Tongue (tissue), 2 donors: ENCODE data around the gene RASGRP4. TPM values are rescaled to one million over a fixed set of nuclear protein-coding genes. Genes with fewer than 3 reads are reported as not detected.
"Not testable (repeated sequence)": the region's sequence is repeated elsewhere in the genome, so short reads cannot be mapped to it uniquely, and the experiment has no call there.

Experiments used
- DNase-seq: peaks from one replicate; pipeline ENCODE4 v3.0.0-alpha.2; 2015
- total RNA-seq: library from RNA; depleted of rRNA; stranded (reverse); fragments of >200 nt; gene quantifications from one replicate; pipeline ENCODE4 v1.2.3, GENCODE V29; 2014

RASGRP4 gene, protein sequence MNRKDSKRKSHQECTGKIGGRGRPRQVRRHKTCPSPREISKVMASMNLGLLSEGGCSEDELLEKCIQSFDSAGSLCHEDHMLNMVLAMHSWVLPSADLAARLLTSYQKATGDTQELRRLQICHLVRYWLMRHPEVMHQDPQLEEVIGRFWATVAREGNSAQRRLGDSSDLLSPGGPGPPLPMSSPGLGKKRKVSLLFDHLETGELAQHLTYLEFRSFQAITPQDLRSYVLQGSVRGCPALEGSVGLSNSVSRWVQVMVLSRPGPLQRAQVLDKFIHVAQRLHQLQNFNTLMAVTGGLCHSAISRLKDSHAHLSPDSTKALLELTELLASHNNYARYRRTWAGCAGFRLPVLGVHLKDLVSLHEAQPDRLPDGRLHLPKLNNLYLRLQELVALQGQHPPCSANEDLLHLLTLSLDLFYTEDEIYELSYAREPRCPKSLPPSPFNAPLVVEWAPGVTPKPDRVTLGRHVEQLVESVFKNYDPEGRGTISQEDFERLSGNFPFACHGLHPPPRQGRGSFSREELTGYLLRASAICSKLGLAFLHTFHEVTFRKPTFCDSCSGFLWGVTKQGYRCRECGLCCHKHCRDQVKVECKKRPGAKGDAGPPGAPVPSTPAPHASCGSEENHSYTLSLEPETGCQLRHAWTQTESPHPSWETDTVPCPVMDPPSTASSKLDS
- total RNA-seq, result 0.41 TPM

- DNase-seq, result no peak
These were observed at the start of gene RASGRP4 for GRCh38 chr19:38425810-38426466. RASGRP4 (minus strand) TSS chr19:38426219; CDS start chr19:38426091, 128 bp downstream.

- DNase-seq, result no peak
These were observed 49.2 kb upstream of the RASGRP4 start for GRCh38 chr19:38475176-38475575.

DNA sequence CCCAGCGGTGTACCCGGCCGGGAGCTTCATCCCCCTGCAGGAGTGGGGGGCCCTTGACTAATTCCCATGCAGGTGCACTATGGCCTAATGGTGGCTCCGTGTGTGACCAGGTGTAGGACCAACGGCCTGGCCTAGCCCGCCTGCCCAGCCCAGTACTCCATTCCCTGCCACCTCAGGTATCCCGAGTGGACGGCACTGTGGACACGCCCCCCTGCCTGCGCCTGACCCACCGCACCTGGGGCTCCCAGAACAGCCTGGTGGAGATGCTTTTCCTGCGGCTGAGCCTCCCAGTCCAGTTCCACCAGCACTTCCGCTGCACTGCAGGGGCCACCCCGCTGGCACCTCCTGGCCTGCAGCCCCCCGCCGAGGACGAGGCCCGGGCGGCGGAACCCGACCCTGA is 47.2 kb upstream of the RASGRP4 start:
- DNase-seq, result no peak

- not testable (repeated sequence) for DNase-seq
These were observed 46.7 kb upstream of the RASGRP4 start for GRCh38 chr19:38472725-38473124.

- DNase-seq, result no peak
These were observed 44.9 kb upstream of the RASGRP4 start for GRCh38 chr19:38470788-38471480.

GRCh38 chr19:38469151-38469550 is 43.1 kb upstream of the RASGRP4 start:
- no peak for DNase-seq

DNA sequence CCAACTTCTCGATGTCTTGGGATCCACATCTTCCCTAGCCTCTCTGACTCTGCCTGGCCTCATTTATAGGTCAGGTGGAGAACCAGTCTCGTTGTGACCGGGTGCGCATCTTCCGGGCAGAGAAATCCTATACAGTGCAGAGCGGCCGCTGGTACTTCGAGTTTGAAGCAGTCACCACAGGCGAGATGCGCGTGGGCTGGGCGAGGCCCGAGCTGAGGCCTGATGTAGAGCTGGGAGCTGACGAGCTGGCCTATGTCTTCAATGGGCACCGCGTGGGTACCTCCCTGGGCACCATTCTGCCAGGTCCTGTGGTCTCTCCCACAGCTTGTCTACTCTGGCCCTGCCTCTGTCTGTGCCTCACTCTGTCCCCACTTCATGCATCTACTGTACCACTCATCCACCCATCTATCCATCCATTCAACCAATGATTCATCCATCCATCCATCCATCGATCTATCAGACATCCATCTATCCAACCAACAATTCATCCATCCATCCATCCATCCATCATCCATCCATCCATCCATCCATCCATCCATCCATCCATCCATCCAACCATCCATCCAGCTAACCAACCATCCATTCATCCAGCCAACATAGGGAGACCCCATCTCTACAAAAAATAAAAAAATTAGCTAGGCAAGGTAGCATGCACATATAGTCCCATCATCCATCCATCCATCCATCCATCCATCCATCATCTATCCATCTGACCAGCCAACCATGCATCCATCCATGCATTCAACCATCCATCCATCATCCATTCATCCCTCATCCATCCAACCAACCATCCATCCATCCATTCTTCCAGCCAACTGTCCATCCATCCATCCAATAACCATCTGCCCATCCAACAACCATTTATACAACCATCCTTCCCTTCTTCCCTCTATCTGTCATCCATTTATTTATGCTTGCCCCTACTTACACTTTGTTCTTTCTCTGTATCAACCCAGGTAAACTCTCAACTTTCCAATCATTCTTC is 41.8 kb upstream of the RASGRP4 start:
- DNase-seq, result no peak

DNA sequence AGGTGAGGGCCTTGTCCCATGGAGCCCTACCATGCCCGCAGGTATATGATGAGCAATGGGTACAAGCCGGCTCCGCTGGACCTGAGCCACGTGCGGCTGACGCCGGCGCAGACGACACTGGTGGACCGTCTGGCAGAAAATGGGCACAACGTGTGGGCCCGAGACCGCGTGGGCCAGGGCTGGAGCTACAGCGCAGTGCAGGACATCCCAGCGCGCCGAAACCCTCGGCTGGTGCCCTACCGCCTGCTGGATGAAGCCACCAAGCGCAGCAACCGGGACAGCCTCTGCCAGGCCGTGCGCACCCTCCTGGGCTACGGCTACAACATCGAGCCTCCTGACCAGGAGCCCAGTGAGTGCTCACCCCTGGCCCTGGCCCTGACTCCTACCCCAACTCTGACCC is 40.0 kb upstream of the RASGRP4 start:
- no peak for DNase-seq

DNA sequence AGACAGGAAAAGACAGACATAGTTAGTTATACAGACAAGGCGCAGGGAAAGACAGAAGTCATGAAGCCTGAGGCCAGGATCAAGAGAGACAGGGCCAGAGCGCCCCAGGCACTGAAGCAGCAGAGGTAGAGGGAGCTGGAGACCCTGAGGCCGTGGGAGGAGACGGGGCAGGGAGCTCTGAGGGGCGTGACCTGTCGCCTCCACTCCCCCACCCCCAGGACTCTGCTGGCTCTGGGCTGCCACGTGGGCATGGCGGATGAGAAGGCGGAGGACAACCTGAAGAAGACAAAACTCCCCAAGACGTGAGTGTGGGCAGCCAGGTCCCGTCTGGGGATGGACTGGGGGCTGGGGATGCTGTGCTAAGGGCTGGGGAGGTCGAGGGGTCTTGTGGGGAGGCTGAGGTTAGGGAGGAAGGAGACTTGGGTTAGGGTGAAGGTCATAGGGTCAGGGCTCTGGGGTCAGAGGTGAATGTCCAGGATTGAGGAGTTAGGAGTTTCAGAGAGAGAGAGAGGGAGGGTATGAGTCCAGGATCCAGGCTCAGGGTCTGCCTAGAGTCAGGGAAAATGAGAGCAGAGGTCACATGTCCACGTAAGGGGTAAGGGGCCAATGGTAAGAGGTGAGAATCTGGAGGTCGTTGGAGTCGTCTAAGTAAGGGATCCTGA is 38.5 kb upstream of the RASGRP4 start:
- DNase-seq, result no peak

GRCh38 chr19:38463365-38463764 is 37.3 kb upstream of the RASGRP4 start:
- DNase-seq, result no peak

DNA sequence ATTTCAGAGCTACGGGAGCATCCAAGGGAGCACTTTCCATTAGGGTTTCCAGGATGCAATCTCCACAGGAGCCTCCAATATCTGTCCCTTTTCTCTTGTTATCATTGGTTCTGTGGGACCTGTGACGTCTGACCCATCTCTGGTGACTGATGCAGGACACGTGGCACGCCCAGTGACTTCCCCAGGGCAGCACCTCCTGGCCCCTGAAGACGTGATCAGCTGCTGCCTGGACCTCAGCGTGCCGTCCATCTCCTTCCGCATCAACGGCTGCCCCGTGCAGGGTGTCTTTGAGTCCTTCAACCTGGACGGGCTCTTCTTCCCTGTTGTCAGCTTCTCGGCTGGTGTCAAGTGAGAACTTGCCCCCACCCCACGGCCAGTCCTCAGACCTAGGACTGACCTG is 33.0 kb upstream of the RASGRP4 start:
- DNase-seq, result no peak

GRCh38 chr19:38457690-38458405 is 31.8 kb upstream of the RASGRP4 start:
- no peak for DNase-seq

DNA sequence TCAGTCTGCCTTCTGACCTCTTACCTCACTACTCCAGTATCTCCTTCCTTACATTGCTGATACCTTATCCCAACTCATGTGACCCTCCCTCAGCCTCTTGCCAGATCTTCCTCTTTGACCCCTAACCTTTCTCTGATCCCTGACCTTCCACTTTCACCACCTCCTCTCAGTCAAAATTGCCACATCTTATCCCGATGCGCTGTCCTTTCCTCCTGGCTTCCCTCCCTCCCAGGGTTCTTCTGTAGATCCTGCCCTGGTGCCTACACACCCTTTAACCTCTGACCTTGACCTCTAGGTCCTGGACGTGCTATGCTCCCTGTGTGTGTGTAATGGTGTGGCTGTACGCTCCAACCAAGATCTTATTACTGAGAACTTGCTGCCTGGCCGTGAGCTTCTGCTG is 31.2 kb upstream of the RASGRP4 start:
- no peak for DNase-seq

- DNase-seq, result peak; percentile 67
These were observed 29.0 kb upstream of the RASGRP4 start for GRCh38 chr19:38455031-38455430.

GRCh38 chr19:38453596-38453995 is 27.6 kb upstream of the RASGRP4 start:
- no peak for DNase-seq

DNA sequence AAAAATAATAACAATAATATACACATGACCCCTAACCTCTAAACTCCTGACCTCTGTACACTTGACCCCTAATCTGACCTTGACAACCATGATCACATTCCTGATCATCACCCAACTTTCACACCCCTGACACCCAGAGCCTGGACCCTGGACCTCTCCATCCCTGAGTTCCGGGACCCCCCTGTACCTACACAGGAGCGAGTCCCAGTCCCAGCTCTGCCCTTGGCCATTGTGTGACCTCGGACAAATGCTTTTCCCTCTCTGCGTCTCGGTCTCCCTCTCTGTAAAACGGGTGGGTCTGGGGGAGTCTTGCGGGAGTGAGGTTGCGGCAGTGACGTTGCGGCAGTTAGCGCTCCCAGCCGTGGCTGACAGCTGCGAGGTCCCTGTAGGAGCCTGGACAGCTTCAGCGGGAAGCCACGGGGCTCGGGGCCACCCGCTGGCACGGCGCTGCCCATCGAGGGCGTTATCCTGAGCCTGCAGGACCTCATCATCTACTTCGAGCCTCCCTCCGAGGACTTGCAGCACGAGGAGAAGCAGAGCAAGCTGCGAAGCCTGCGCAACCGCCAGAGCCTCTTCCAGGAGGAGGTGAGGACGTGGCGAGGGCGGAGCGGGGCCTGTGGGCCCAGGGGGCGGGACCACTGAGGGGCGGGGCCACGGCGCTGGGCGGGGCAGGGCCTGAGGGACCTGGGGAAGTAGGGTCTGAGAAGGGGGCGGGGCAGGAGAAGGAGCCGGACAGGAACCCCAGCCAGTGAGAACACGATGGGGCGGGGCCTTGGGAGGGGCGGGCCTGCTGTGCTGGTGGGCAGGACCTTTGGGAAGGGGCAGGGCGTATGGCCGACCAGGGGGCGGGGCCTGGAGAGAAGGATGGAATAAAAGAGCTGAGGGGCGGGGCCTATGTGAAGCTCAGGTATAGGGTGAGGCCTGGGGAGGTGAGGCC is 26.7 kb upstream of the RASGRP4 start:
- peak; percentile 19 for DNase-seq

DNA sequence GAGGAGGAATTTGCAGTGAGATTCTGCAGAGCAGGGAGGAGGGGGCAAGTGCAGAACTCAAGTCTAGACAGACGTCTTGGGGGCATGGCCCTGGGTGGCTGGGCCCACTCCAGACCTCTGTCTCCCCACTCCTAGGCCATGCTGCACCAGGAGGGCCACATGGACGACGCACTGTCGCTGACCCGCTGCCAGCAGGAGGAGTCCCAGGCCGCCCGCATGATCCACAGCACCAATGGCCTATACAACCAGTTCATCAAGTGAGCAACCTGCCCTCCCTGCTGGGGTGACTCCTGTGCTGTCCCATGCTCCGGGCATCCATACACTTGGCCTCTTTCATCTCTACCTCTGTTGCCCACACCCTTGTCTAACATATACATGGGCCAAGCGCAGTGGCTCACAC is 25.6 kb upstream of the RASGRP4 start:
- no peak for DNase-seq

GRCh38 chr19:38451036-38451435 is 25.0 kb upstream of the RASGRP4 start:
- no peak for DNase-seq

- no peak for DNase-seq
These were observed 23.5 kb upstream of the RASGRP4 start for GRCh38 chr19:38449518-38449917.
